Right lobe of liver (tissue), 6 donors: ENCODE data around the gene LRRC7. TPM values are rescaled to one million over a fixed set of nuclear protein-coding genes. Genes with fewer than 3 reads are reported as not detected.
"Not testable (repeated sequence)": the region's sequence is repeated elsewhere in the genome, so short reads cannot be mapped to it uniquely, and the experiment has no call there.

Source experiments
- ATAC-seq, 4 donors: fragments of 200-7000 bp; cut with Tn5 transposase; one replicate each; pipeline ENCODE4 v1.9.1; 2020; ENCODE audit warnings: mild to moderate bottlenecking in 4 of 4, moderate library complexity in 4 of 4
- DNase-seq, 3 donors: peaks; one replicate each; pipeline ENCODE4 v3.0.0-alpha.2; 2020
- H3K27ac ChIP-seq, 3 donors: fragments of 200-600 bp; one replicate each; pipeline ENCODE4 v1.8.0; 2022
- H3K27me3 ChIP-seq, 2 donors: fragments of 200-600 bp; one replicate each; pipeline ENCODE4 v1.8.0; 2022
- H3K36me3 ChIP-seq, 4 donors: fragments of 200-600 bp; sonication (generic) in 1 of 4; one replicate each; pipeline versions ENCODE4 v1.5.1 to v1.8.0; 2017 to 2022; ENCODE audit warnings: control low read depth in 1 of 4
- H3K4me1 ChIP-seq, 4 donors: fragments of 200-600 bp; sonication (generic) in 1 of 4; one replicate each; pipeline versions ENCODE4 v1.5.1 to v1.8.0; 2017 to 2022; ENCODE audit warnings: control low read depth in 1 of 4
- H3K4me3 ChIP-seq, 3 donors: fragments of 200-600 bp; one replicate each; pipeline ENCODE4 v1.8.0; 2022
- H3K9me3 ChIP-seq, 4 donors: fragments of 200-600 bp; sonication (generic) in 1 of 4; one replicate each; pipeline versions ENCODE4 v1.5.1 to v1.8.0; 2017 to 2022; ENCODE audit warnings: control low read depth in 1 of 4
- POLR2A ChIP-seq: fragments of 450-650 bp; IDR thresholded peaks from one replicate; pipeline ENCODE4 v1.6.1; 2017; ENCODE audit warnings: antibody characterized with exemption, mild to moderate bottlenecking
- WGBS: methylation state at CpG from one replicate; pipeline ENCODE4 v1.1.6; 2018; ENCODE audit warnings: low coverage, low lambda C conversion rate; ENCODE audit not compliant: insufficient coverage; ENCODE audit errors: missing lambda C conversion rate; 5-methylcytosine and 5-hydroxymethylcytosine counted together
- intact Hi-C, 2 donors: fragments of 100-400 bp; cut with DNase I; formaldehyde crosslinking; loops; one replicate each; pipeline versions ENCODE4 v1.11.2 to v1.14.1; 2022
- total RNA-seq, 6 experiments: library from RNA; depleted of rRNA in 2 of 6; stranded (reverse); fragments of >200 nt in 2 of 6; fragmentation: NEBNext Ultra II Directional in 3 of 6; extraction: Animal tissue kit (Norgen Biotek cat#: 25700) in 3 of 6; gene quantifications; one replicate each; pipeline versions ENCODE4 v1.1.0 to v1.2.4, GENCODE V29; 2016 to 2023
- TF ChIP-seq, protein P1 (sequence below), 4 donors: fragments of 200-600 bp in 3 of 4; fragments of 450-650 bp in 1 of 4; IDR thresholded peaks; one replicate each; pipeline versions ENCODE4 v1.5.1 to v1.8.0; 2016 to 2022; ENCODE audit warnings: antibody characterized with exemption in 4 of 4, mild to moderate bottlenecking in 2 of 4
- donor health status: DM: no; HTN: yes; CAD: no.
- donor health status: DM: no; HTN: no; CAD: no.
- donor health status: DM: no; HTN: no; CAD: no.
- donor health status: DM: no; HTN: yes; CAD: no.
- donor health status: DM: no; HTN: yes; CAD: no.

LRRC7 gene
- total RNA-seq, 6 experiments from 2014 or later, result 0.06 to 0.66 (median 0.22) TPM

- intact Hi-C loops, result no loop called here
- Histone ChIP-seq H3K9me3 (no peaks in the 10 kb centered on the region), H3K4me1 (no peaks in the 10 kb centered on the region), H3K27ac (no peak overlapping the region), H3K27me3 (no peaks in the 10 kb centered on the region), H3K4me3 (no peak overlapping the region), H3K36me3 (no peaks in the 10 kb centered on the region)
- no peak for ATAC-seq
- TF ChIP-seq, protein P1, sequence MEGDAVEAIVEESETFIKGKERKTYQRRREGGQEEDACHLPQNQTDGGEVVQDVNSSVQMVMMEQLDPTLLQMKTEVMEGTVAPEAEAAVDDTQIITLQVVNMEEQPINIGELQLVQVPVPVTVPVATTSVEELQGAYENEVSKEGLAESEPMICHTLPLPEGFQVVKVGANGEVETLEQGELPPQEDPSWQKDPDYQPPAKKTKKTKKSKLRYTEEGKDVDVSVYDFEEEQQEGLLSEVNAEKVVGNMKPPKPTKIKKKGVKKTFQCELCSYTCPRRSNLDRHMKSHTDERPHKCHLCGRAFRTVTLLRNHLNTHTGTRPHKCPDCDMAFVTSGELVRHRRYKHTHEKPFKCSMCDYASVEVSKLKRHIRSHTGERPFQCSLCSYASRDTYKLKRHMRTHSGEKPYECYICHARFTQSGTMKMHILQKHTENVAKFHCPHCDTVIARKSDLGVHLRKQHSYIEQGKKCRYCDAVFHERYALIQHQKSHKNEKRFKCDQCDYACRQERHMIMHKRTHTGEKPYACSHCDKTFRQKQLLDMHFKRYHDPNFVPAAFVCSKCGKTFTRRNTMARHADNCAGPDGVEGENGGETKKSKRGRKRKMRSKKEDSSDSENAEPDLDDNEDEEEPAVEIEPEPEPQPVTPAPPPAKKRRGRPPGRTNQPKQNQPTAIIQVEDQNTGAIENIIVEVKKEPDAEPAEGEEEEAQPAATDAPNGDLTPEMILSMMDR (IDR thresholded peaks at IDR 0.05), result no peak
- no peak for TF ChIP-seq POLR2A
- 80% methylated on average over 1 of the region's 1 CpG for WGBS
- no peak for DNase-seq
Observed at GRCh38 chr1:69862906-69863305, 295.2 kb downstream of the LRRC7 start.

DNA sequence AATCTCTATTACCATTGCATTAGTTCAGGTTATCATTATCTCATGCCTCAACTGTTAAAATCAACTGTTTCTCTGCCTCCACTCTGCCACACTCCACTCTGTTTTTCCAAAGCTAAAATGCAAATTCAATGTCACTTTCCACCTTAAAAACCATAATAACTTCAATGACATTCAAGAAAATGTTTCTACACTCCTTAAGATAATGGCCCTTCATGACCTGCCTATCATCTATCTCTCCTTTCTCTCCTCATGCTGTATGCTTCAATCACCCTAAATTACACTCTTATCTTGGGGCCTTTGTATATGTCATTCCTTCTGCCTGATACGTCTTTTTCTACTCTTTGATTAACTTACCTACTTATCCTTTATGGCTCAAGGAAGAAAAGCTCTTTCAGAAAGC, 296.0 kb downstream of the LRRC7 start:
- H3K36me3 ChIP-seq, result no peaks in the 10 kb centered on the region
- H3K27ac ChIP-seq, result no peak overlapping the region
- no peak overlapping the region for H3K4me3 ChIP-seq
- DNase-seq (no peak), ATAC-seq (no peak)
- no peak for TF ChIP-seq POLR2A
- TF ChIP-seq, protein P1 (IDR thresholded peaks at IDR 0.05), result no peak
- H3K4me1 ChIP-seq, result no peaks in the 10 kb centered on the region
- WGBS, result 7% methylated on average over 1 of the region's 1 CpG
- no peaks in the 10 kb centered on the region for H3K9me3 ChIP-seq
- intact Hi-C loops, result no loop called here
- H3K27me3 ChIP-seq, result no peaks in the 10 kb centered on the region

DNA sequence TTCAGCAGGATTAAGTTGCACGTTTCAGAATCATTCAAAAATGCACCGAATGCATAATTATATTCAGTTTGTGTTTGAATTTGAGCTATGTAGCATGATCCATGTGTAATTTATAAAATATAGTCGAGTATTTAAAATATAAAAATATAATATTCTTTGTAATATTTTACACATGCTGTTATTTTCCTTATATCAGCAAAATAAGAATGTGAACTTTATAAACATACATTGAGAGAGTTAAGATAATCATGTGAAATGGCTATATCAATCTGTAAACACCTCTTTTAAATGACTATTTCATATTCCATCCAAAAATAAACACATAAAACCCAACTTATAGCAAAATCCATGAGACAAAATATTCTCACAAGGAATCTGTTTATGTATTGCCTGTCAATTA, 303.7 kb downstream of the LRRC7 start:
- intact Hi-C loops, result no loop called here

GRCh38 chr1:69878338-69878737, 310.6 kb downstream of the LRRC7 start:
- no peaks in the 10 kb centered on the region for H3K27me3 ChIP-seq
- ATAC-seq, result no peak
- no peaks in the 10 kb centered on the region for H3K36me3 ChIP-seq
- WGBS, result 41% methylated on average over 3 of the region's 3 CpGs
- H3K4me3 ChIP-seq, result no peak overlapping the region
- no peak overlapping the region for H3K27ac ChIP-seq
- H3K4me1 ChIP-seq, result no peaks in the 10 kb centered on the region
- intact Hi-C loops, result no loop called here
- H3K9me3 ChIP-seq, result no peaks in the 10 kb centered on the region
- no peak for TF ChIP-seq POLR2A
- TF ChIP-seq, protein P1 (IDR thresholded peaks at IDR 0.05), result no peak
- DNase-seq, result no peak

More for the DNA sequence above, 303.7 kb downstream of the LRRC7 start:
- H3K27me3 ChIP-seq, result no peaks in the 10 kb centered on the region
- ATAC-seq (no peak), DNase-seq (no peak)
- no peak overlapping the region for H3K27ac ChIP-seq
- no peaks in the 10 kb centered on the region for H3K4me1 ChIP-seq
- H3K9me3 ChIP-seq, result no peaks in the 10 kb centered on the region
- 30% methylated on average over 3 of the region's 3 CpGs for WGBS
- H3K4me3 ChIP-seq, result no peak overlapping the region
- TF ChIP-seq, protein P1 (IDR thresholded peaks at IDR 0.05), result no peak
- no peak for TF ChIP-seq POLR2A
- no peaks in the 10 kb centered on the region for H3K36me3 ChIP-seq

DNA sequence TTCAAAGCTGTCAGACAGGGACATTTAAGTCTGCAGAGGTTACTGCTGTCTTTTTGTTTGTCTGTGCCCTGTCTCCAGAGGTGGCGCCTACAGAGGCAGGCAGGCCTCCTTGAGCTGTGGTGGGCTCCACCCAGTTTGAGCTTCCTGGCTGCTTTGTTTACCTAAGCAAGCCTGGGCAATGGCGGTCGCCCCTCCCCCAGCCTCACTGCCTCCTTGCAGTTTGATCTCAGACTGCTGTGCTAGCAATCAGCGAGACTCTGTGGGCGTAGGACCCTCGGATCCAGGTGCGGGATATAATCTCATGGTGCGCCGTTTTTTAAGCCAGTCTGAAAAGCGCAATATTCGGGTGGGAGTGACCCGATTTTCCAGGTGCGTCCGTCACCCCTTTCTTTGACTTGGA, 320.3 kb downstream of the LRRC7 start:
- H3K36me3 ChIP-seq, intact Hi-C loops, ATAC-seq, H3K27ac ChIP-seq, DNase-seq, H3K9me3 ChIP-seq, H3K4me3 ChIP-seq, H3K27me3 ChIP-seq, H3K4me1 ChIP-seq: not testable (repeated sequence)
- 81% methylated on average over 4 of the region's 14 CpGs for WGBS
